NCI-H146 (cell line): ENCODE data around the gene TEKT5.
"Not testable (repeated sequence)": the region's sequence is repeated elsewhere in the genome, so short reads cannot be mapped to it uniquely, and the experiment has no call there.

Experiments used
- DNase-seq: peaks from one replicate; lab custom pipeline; 2025; lab: John Stamatoyannopoulos, UW

Gene TEKT5

GRCh38 chr16:10694830-10695229 lies at the start of gene TEKT5:
Gene TEKT5 (minus strand): TSS chr16:10694930. CDS start chr16:10694873, 57 bp downstream.
- no peak for DNase-seq

- peak; percentile 98 for DNase-seq
Observed at GRCh38 chr16:10743610-10744369, 49.1 kb upstream of the TEKT5 start, which contains the start of gene NUBP1. Gene NUBP1 (plus strand): TSS chr16:10743842. CDS start chr16:10743864, 22 bp downstream.

- DNase-seq = no peak
Observed at GRCh38 chr16:10743227-10743609, 48.5 kb upstream of the TEKT5 start.

- DNase-seq = no peak
Observed at GRCh38 chr16:10741844-10742243, 47.1 kb upstream of the TEKT5 start.

- DNase-seq = not testable (repeated sequence)
Observed at GRCh38 chr16:10741249-10741648, 46.5 kb upstream of the TEKT5 start.

GRCh38 chr16:10740845-10741208 lies 46.1 kb upstream of the TEKT5 start:
- DNase-seq = no peak

- no peak for DNase-seq
Observed at GRCh38 chr16:10740000-10740844, 45.5 kb upstream of the TEKT5 start.

GRCh38 chr16:10738231-10739077 lies 43.7 kb upstream of the TEKT5 start:
- DNase-seq = no peak

- peak; percentile 78 for DNase-seq
Observed at GRCh38 chr16:10737068-10737625, 42.4 kb upstream of the TEKT5 start.

- no peak for DNase-seq
Observed at GRCh38 chr16:10731790-10732189, 37.1 kb upstream of the TEKT5 start.

GRCh38 chr16:10729104-10730048 lies 34.6 kb upstream of the TEKT5 start:
- no peak for DNase-seq

GRCh38 chr16:10728003-10728887 lies 33.5 kb upstream of the TEKT5 start:
- no peak for DNase-seq

- DNase-seq = no peak
Observed at GRCh38 chr16:10708969-10709368, 14.2 kb upstream of the TEKT5 start.

GRCh38 chr16:10699756-10700155 lies 5.0 kb upstream of the TEKT5 start:
- no peak for DNase-seq

GRCh38 chr16:10694306-10694705 lies 424 bp downstream of the TEKT5 start:
- DNase-seq = no peak

GRCh38 chr16:10693889-10694288 lies 841 bp downstream of the TEKT5 start:
- DNase-seq = no peak

- DNase-seq = no peak
Observed at GRCh38 chr16:10692470-10692869, 2.3 kb downstream of the TEKT5 start.

GRCh38 chr16:10688726-10689125 lies 6.0 kb downstream of the TEKT5 start:
- no peak for DNase-seq

GRCh38 chr16:10688291-10688690 lies 6.4 kb downstream of the TEKT5 start:
- no peak for DNase-seq

- no peak for DNase-seq
Observed at GRCh38 chr16:10685709-10686108, 9.0 kb downstream of the TEKT5 start.
